ENCODE measurements around the gene PFKFB1.

The PFKFB1 gene

GRCh38 chrX:54930291-54931049, 63.5 kb downstream of the PFKFB1 start:
- Histone ChIP-seq H3K36me3 (no peaks in the 10 kb centered on the region), H3K9me3 (ENCODE audit: severe bottlenecking) (no peaks in the 10 kb centered on the region), H3K4me3 (ENCODE audit: low read depth, low read length) (no peak overlapping the region)

GRCh38 chrX:54928876-54929275, 65.1 kb downstream of the PFKFB1 start:
- H3K36me3 ChIP-seq: no peaks in the 10 kb centered on the region
- DNase-seq: no peak
- H3K27me3 ChIP-seq (ENCODE audit: insufficient read depth, low read depth, severe bottlenecking): peaks cover 2% of the 10 kb centered on the region
- H3K9me3 ChIP-seq (ENCODE audit: severe bottlenecking): no peaks in the 10 kb centered on the region
- H3K4me3 ChIP-seq (ENCODE audit: low read depth, low read length): no peak overlapping the region
- no peak overlapping the region for H3K27ac ChIP-seq
- no peak for TF ChIP-seq CTCF (IDR thresholded peaks at IDR 0.05; ENCODE audit: low read depth, low read length)

More at GRCh38 chrX:54930291-54931049, 63.5 kb downstream of the PFKFB1 start:
- DNase-seq: no peak
- no peak overlapping the region for H3K27ac ChIP-seq
- H3K27me3 ChIP-seq (ENCODE audit: insufficient read depth, low read depth, severe bottlenecking): peaks cover 8% of the 10 kb centered on the region
- TF ChIP-seq CTCF (IDR thresholded peaks at IDR 0.05; ENCODE audit: low read depth, low read length): no peak

- no peak for DNase-seq
- Histone ChIP-seq H3K36me3 (no peaks in the 10 kb centered on the region), H3K9me3 (ENCODE audit: severe bottlenecking) (no peaks in the 10 kb centered on the region), H3K27ac (no peak overlapping the region), H3K4me3 (ENCODE audit: low read depth, low read length) (no peak overlapping the region), H3K27me3 (ENCODE audit: insufficient read depth, low read depth, severe bottlenecking) (peaks cover 10% of the 10 kb centered on the region)
- TF ChIP-seq CTCF (IDR thresholded peaks at IDR 0.05; ENCODE audit: low read depth, low read length): no peak
These were observed 67.0 kb downstream of the PFKFB1 start for GRCh38 chrX:54926978-54927377.

- H3K36me3 ChIP-seq: no peaks in the 10 kb centered on the region
These were observed 70.6 kb downstream of the PFKFB1 start for GRCh38 chrX:54923376-54923775.

GRCh38 chrX:54922547-54922946, 71.4 kb downstream of the PFKFB1 start:
- Histone ChIP-seq H3K27ac (no peak overlapping the region), H3K9me3 (ENCODE audit: severe bottlenecking) (no peaks in the 10 kb centered on the region), H3K36me3 (no peaks in the 10 kb centered on the region), H3K4me3 (ENCODE audit: low read depth, low read length) (no peak overlapping the region), H3K27me3 (ENCODE audit: insufficient read depth, low read depth, severe bottlenecking) (peaks cover 22% of the 10 kb centered on the region)
- TF ChIP-seq CTCF (IDR thresholded peaks at IDR 0.05; ENCODE audit: low read depth, low read length): no peak
- DNase-seq: no peak

More at GRCh38 chrX:54923376-54923775, 70.6 kb downstream of the PFKFB1 start:
- Histone ChIP-seq H3K4me3 (ENCODE audit: low read depth, low read length) (no peak overlapping the region), H3K27ac (no peak overlapping the region), H3K9me3 (ENCODE audit: severe bottlenecking) (no peaks in the 10 kb centered on the region), H3K27me3 (ENCODE audit: insufficient read depth, low read depth, severe bottlenecking) (peaks cover 22% of the 10 kb centered on the region)
- TF ChIP-seq CTCF (IDR thresholded peaks at IDR 0.05; ENCODE audit: low read depth, low read length): no peak
- no peak for DNase-seq
